NCI-H2107 treated with DMSO at 0.1 percent for 48 hours (cell line): ENCODE results near the gene REEP3.
"Not testable (repeated sequence)": the region's sequence is repeated elsewhere in the genome, so short reads cannot be mapped to it uniquely, and the experiment has no call there.

ENCODE experiments used
- DNase-seq: peaks from one replicate; lab custom pipeline; 2025; ENCODE audit not compliant: unreplicated experiment; lab: John Stamatoyannopoulos, UW

REEP3 gene, protein sequence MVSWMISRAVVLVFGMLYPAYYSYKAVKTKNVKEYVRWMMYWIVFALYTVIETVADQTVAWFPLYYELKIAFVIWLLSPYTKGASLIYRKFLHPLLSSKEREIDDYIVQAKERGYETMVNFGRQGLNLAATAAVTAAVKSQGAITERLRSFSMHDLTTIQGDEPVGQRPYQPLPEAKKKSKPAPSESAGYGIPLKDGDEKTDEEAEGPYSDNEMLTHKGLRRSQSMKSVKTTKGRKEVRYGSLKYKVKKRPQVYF

DNA sequence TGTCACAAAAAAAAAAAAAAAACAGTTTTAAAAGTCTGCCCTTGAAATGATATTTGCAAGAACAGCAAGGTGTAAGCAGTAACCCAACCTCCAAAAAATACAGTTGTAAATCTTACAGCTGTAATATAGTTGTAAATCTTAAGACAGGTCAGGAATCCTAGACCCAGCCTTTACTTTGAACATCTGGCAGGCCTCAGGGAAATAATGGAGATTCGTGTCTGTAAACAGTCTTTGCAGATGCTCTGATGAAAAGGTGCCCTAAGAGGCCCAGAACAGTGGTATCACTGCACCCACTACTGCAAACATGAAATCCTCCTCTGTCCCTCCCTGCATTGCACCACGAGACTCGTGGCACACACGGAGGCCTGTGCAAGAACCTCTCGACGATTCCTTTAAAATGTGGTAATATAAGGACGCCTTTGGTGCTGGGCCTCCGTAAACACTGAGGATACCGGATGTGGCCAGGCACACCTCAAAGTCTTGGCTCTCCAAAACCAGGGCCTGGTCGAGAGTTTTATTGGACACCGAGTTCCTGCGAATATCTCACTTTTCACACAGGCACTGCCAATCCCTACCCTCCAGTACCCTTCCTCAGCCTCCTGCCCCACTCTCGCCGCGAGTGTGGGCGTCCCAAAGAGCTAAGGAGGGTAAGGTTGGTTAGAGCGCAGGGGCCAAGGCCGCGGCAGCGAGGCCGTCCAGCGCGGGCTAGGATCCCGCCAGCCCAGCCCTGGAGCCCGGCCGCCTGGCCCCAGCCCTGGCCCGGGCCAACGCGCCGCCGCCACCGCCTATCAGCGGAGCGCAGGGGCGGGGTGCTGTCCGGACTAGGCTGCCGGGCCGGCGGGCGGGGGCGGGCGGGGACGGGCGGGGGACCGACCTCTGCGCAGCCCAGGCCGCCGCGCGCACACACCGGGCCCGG, at the start of gene REEP3:
Gene REEP3, plus strand, starts transcription at position 902 of the 916 bp plus-strand sequence. CDS start 145 bp downstream, outside the sequence.
- DNase-seq, result peak; percentile 8

DNA sequence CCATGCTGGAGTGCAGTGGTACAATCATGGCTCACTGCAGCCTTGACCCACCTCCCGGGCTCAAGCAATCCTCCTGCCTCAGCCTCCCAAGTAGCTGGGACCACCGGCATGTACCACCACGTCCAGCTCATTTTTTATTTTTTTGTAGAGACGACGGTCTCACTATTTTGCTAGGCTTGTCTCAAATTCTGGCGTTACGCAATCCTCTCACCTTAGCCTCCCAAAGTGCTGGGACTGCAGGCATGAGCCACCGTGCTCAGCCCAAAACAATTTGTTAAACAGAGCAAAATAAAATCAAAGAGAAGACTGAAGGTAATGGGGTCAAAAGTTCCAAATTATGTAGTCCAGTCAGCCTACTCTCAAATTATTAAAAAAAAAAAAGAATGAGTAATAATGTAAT, 46.7 kb upstream of the REEP3 start:
- DNase-seq, result no peak

DNA sequence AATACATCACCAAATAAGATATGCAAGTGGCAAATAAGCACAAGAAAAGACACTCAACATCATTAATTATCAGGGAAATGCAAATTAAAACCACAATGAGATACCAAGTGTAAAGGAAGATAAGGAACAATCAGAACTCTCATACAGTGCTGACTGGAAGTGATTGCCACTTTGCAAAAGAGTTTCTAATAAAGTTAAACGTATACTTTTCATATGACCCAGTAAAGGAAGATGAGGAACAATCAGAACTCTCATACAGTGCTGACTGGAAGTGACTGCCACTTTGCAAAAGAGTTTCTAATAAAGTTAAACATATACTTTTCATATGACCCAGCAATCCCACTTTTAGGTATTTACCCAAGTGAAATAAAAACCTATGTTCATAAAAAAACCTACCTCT, 43.3 kb upstream of the REEP3 start:
- DNase-seq, result no peak

DNA sequence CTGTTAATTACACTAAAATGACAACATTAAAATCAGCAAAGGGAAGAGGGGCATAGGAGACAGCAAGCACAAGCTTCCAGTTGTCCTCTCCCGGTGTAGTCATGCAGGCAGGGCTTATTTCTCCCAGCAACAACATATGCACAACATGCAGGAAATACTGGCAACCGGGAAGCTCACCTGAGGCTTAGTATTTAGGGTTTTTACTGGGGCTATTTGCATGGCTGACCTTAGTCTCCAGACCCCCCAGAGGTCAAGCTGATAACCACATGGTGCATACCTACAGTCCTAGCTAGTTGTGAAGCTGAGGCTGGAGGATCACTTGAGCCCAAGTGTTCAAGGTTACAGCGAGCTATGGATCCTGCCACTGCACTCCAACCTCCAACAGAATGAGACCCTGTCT, 42.6 kb upstream of the REEP3 start:
- DNase-seq, result no peak

DNA sequence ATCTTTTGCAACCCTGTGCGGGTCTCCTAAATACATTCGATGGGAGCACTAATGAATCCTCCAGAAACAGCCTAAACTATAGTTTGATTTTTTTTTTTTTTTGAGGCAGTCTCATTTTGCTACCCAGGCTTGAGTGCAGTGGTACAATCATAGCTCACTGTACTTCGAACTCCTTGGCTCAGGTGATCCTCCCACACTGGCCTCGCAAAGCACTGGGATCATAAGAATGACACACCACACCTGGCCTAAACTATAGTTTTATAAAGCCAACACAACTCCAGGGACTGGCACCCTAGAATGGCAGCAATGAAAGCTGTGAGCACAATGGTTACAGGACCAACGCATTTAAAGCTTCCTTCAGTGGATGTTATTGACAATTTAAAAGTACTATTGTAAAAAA, 41.0 kb upstream of the REEP3 start:
- DNase-seq, result no peak

DNA sequence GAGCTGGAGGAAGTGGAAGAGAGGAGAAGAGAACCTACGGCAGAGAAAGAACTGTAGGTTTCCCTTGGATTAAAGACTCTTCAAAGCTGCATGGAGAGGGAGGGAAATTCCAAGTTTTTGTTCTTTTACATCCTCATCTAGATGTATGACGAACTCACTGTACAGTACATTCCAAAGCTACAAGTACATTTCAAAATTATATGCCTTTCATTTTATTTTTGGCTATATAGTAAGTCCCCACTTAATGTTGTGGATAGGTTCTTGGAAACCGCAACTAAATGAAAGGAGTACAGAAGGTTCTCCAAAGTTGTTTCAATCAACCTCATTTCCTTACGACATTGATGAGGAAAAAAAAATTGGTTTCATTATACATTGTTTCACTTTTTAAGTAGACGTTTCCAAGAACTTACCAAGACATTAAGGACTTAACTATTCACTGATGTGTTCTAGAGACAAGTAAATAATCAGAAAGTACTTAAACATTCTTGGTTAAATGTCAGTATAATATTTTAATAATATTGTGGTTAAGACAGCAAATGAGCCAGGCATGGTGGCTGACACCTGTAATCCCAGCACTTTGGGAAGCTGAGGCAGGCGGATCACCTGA, 39.3 kb upstream of the REEP3 start:
- no peak for DNase-seq

DNA sequence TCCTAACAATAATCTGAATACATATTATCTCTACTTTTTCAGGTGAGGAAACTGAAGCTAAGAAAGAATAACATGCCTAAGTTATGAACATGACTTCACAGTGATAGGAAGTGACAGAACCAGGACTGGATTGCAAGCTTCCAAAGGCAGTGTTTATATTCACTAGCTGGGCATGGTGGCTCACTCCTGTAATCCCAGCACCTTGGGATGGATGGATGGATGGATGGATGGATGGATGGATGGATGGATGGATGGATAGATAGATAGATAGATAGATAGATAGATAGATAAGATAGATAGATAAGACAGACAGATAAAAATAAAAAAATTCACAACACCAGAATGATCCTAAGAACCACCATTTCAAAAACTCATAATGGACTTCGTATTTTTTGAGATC, 37.2 kb upstream of the REEP3 start:
- DNase-seq, result no peak

DNA sequence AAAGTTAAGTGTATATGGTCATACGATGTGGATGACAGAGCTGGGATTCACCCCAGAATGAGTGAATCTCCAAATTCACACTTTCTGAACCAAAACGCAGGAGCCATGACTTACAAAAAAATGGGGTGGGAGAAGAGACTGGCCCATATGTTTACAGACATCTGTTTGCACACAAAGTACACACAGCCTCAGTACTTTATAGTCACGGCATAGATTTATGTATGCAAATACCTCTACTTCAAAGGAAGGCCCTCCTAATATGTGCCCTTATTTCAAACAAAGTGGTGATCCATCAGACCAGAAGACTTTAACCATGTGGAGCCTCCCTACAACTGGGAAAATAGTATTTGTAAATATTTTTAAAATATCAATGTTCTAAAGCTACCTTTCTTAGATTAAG, 33.2 kb upstream of the REEP3 start:
- DNase-seq, result no peak

DNA sequence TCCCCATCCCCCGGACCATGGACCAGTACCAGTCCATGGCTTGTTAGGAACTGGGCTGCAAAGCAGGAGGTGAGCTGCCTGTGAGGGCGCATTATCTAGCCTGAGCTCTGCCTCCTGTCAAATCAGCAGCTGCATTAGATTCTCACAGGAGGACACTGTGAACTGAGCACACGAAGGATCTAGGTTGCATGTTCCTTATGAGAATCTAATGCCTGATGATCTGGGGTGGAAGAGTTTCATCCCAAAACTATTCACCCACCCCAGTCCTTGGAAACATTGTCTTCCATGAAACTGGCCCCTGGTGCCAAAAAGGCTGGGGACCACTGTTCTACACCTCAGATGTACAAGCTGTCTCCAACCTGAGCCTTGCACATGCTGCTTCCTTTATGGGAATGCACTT, 31.4 kb upstream of the REEP3 start:
- DNase-seq, result no peak

DNA sequence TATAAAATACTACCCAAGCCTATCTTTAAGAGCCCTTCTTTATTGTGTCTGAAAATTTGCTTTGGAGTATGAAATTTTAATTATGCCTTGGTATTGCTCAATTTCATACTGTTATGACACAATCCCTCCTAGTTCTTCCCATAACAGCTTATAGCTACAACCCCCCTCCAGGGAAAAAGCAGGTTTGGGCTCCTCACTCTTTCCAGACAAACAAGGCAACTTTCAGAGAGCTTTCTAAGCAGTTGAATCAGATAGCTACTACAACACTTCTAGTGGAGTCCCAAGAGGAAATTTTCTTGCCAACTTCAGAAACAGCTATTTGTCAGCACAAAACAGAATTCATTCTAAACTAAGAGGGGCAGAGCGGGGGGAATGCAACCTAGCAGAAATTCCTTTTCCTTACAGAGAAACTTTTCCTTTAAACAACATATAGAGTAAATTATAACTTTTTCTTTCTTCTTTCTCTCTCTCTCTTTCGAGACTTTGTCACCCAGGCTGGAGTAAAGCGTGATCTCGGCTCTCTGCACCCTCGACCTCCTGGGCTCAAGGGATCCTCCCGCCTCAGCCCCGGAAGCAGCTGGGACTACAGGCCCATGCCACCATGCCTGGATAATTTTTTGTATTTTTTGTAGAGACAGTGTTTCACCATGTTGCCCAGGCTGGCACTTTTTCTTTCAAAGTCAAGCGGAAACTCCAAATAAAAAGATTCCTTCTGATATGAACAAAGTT, 29.4 kb upstream of the REEP3 start:
- DNase-seq, result no peak

DNA sequence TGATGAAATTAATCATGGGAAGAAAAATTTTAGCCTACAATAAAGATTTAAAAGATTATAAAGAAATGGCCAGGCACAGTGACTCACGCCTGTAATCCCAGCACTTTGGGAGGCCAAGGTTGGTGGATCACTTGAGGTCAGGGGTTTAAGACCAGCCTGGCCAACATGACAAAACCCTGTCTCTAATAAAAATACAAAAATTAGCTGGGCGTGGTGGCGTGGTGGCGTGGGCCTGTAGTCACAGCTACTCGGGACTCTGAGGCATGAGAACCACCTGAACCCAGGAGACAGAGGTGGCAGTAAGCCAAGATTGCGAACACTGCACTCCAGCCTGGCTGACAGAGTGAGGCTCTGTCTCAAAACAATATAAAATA, 28.9 kb upstream of the REEP3 start:
- not testable (repeated sequence) for DNase-seq

DNA sequence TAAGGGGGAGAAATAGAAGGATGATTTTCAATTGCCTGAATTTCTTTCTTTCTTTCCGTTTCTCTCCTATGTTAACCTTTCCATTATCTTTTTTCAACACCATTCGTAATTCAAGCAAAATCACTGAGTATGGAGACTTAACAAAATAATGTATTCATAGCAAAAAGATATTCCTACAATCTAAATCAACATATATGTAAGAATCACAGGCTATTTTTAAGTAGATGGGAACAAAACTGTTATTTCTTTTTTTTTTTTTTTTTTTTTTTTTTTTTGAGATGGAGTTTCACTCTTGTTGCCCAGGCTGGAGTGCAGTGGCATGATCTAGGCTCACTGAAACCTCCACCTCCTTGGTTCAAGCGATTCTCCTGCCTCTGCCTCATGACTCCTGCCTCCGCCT, 28.2 kb upstream of the REEP3 start:
- DNase-seq, result no peak

DNA sequence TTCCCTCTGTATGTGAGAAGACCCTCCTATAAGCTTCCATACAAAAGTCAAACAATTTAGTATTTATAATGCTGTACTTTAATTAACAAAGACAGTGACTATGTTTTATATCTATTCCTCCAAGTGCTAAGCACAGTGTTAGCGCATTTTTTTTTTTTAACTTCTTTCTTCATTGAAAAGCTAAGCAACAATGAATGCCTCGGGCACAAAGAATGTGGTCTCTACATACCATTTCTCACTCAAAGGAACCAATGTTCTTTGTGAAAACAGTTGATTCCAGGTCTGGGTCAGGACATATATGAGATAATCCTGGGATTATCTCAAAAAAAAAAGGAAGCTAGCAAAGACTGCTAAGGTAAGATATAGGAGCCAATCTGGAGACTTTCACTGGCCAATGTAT, 26.2 kb upstream of the REEP3 start:
- DNase-seq, result no peak

DNA sequence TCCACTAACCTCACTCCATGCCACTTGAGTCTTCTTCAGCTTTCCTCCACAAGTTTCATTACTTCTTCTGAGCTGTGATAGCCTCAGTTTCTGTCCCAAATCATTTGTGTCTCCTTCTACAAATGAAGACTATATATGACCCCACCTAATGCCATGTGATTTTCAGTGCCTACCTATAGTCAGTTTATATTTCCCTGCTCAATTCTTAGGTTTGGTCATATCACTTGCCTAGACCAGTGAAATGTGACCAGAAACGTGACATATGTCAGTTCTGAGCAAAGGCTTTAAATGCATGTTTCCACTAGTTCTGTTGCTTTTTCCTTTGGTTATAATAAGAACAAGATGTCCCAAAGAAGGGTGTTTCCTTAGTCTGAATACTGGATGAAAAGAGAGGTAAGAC, 24.6 kb upstream of the REEP3 start:
- DNase-seq, result no peak

DNA sequence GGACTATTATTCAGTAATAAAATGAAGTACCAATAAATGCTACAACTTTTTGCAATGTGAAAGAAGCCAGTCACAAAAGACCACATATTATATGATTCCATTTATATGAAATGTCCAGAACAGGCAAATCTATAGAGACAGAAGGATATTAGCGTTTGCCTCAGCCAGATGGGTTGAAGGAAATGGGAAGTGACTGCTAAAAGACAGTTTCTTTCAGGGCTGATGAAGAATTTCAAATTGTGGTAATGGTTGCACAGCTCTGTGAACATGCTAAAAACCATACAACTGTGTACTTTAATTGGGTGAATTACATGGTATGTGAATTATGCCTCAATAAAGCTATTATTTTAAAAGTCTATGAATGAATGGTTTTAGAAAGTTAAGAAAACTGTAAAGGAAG, 23.9 kb upstream of the REEP3 start:
- no peak for DNase-seq

DNA sequence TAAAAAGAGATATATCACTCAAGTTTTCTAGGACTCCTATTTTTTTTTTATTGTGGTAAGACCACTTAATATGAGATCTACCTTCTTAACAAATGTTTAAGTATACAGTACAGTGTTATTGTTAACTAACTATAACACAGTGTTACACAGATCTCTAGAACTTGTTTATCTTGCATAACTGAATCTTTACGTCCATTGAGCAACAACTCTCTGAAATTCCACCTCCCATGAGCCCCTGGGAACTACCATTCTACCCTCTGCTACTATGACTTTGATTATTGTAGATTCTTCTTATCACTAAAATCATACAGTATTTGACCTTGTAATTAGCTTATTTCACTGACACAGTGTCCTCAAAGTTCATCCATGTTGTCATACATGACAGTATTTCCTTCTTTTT, 22.5 kb upstream of the REEP3 start:
- DNase-seq, result no peak

DNA sequence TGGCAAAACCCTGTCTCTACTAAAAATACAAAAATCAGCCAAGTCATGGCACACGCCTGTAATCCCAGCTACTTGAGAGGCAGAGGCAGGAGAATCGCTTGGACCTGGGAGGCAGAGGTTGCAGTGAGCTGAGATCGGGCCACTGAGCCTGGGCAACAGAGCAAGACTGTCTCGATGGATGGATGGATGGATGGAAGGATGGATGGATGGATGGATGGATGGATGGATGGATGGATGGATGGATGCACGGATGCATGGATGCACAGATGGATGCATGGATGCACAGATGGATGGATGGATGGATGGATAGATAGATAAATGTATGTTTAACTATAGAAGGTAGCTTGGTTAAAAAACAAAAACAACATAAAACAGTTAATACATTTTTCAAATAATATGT, 20.6 kb upstream of the REEP3 start:
- not testable (repeated sequence) for DNase-seq

DNA sequence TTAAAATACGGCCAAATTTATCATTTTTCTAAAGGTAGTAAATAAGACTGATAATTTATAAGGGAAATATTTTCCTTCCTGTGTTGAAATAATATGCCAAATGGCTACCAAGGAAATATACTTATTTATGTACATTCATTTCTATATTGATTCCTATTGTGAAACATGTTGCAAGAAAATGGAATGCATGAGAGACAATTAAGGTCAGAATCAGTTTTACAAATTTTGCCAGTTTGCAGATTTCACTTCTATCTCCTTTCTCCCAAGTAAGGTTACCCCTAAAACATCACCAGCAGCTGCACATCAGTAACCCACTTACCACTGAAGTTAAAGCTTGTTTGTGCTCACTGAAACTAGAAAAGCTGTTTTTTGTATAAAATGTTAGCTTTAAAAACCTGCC, 19.2 kb upstream of the REEP3 start:
- no peak for DNase-seq

DNA sequence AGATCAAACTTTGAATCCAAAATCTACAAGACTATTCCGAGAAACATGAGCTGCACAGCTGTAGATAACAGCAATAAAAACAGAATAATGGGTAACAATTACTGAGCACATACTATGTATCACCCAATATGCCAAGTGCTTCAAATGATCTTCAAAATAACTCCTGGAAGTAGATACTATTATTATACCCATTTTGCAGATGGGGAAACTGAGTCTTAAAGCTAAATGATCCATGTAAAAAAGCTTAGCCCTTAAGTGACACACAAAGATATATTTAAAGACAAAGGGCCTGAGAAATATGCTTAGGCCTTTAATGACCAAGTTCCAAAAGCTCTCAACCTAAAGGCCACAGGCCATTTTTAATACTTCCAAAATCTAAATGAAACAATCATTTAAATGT, 18.4 kb upstream of the REEP3 start:
- no peak for DNase-seq

DNA sequence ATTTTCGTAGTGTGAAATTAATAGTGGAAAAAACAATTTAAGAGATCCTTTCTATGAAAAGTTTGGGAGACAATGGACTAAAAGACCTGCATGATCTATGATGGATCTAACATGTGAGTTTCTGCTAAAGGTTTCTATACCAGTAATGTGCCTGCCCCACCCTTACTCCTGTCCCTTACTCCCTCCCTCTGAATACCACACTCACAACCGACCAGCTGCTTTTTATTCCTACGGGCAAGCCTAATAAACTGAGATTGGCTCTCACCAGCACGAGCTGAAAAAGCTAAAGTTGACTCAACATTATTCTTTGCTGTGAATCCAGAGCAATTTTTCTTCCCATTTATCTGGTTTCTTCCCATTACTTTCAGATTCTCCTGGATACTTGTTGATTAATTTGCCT, 17.8 kb upstream of the REEP3 start:
- DNase-seq, result no peak

DNA sequence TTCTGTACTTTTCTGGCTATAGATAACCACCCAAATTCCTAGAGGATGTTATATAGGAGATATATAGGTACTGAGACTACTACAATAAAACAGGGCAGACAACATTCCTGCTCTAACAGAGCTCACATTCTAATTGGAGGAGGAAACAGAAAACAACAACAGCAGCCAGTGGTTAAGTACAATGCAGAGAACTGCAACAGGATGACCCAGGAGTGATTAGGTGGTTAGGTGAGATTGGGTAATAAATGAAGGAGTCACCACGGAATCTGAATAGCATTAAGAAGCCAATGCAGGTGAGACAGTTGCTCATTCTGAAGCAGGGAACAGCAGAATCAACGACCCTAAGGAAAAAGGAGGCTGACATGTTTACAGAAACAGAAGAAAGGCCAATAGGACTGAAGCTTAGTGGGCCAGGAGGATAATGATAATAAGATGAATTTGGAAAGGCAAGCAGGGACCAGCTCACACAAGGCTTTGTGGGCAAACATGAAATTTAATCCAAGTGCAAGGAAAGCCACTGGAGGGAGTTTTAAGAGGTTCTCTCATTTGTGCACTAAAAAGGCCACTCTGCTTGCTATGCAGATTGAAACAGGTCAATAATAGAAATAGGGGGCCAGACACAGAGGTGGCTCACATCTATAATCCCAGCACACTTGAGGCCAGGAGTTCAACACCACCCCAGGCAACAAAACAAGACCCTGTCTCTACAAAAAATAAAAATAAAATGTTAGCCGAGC, 16.9 kb upstream of the REEP3 start:
- peak; percentile 65 for DNase-seq
